Measurements from ENCODE around the gene MYOM1.

GRCh38 chr18:3025544-3025943 lies 194.2 kb downstream of the MYOM1 start:
- no peak for TF ChIP-seq CTCF (IDR thresholded peaks at IDR 0.05)
- TF ChIP-seq POLR2A (IDR thresholded peaks at IDR 0.05) = no peak

Measured in thyroid gland (tissue), 4 donors.